ENCODE results near the gene STIMATE.

The STIMATE gene
- 2.4 to 2.8 reads per million in 2 donors for total RNA-seq

GRCh38 chr3:52897130-52898122, at the start of gene STIMATE:
STIMATE (minus strand) TSS chr3:52897548; CDS start chr3:52897450, 98 bp downstream.
- peak; percentile 81 for DNase-seq

- no peak for DNase-seq
These were observed 42.3 kb upstream of the STIMATE start for GRCh38 chr3:52939600-52939999.

DNA sequence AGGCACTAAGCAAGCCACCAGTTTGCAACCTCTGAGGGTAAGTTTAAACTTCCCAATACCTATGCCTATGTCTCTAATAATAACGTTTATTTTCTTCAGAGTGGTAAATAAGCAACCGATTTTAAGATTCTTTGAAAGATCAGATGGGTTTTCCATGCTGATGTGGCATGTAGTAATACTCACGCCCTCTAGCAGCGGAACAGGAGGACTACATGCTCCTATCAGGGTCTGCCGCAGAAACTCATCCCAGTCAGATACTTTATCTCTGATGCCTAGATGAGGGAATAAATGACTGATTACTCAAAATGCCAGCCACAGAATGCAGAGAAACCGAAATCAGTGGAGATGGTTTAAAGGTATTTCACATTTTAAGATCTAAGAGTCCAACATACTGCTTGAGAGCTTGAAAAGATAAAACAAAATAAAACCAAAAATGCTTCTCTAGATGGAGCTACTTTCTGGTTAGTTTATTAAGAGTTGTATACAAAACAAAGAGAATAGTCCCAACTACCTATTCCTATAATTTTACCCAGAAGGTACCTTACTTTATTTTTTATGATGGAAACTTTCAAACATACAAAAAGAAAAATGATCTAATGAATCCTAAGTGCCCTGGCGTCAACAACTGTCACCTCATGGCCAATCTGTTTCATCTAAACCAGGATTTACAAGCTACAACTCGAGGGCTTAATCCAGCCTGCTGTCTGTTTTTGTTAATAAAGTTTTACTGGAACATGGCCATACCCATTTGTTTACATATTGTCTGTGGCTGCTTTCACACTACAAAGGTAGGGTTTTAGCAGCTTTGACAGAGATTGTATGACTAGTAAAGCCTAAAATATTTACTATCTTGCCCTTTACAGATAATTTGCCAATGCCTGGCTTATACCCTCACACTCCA, 37.5 kb upstream of the STIMATE start:
- DNase-seq, result peak; percentile 19

- DNase-seq, result no peak
These were observed 34.5 kb upstream of the STIMATE start for GRCh38 chr3:52931889-52932288.

DNA sequence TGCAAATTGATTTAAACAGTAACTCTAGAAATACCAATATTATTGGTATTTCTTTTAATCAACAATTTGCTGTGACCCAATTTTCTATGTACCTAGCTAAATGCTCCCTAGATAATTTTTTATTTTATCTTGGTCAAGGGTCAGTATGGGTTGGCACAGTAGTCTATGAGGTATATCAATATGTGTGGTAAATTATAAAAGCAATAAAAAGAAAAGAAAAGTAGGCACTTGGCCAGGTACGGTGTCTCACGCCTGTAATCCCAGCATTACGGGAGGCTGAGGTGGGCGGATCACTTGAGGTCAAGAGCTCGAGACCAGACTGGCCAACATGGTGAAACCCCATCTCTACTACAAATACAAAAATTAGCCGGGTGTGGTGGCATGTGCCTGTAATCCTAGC, 34.0 kb upstream of the STIMATE start:
- DNase-seq, result no peak

- DNase-seq, result no peak
These were observed 33.4 kb upstream of the STIMATE start for GRCh38 chr3:52930748-52931147.

DNA sequence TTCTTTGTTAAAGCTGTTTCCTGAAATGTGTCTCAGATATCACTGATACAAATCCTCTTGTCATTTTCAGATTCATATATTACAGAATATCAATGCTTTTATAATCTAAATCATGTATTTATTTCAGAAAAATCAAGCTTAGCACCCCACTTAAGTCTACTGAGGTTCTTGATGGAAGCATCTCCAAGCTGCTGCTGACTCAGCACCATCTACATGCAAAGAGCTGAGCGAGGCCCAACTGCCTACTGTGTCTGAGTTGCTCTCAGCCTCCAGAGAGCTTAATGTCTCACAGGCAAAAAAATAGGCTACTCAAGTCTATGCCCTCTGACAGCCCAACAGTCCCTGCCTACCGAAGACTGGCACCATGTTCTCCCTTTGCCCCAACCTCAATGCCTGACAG, 29.2 kb upstream of the STIMATE start:
- no peak for DNase-seq

GRCh38 chr3:52925405-52926313, 28.3 kb upstream of the STIMATE start:
- DNase-seq, result no peak

GRCh38 chr3:52923963-52924362, 26.6 kb upstream of the STIMATE start:
- DNase-seq, result no peak

GRCh38 chr3:52920841-52921240, 23.5 kb upstream of the STIMATE start:
- no peak for DNase-seq

- no peak for DNase-seq
These were observed 19.7 kb upstream of the STIMATE start for GRCh38 chr3:52917044-52917443.

- DNase-seq, result no peak
These were observed 17.9 kb upstream of the STIMATE start for GRCh38 chr3:52915294-52915693.

- DNase-seq, result no peak
These were observed 15.8 kb upstream of the STIMATE start for GRCh38 chr3:52912885-52913731.

DNA sequence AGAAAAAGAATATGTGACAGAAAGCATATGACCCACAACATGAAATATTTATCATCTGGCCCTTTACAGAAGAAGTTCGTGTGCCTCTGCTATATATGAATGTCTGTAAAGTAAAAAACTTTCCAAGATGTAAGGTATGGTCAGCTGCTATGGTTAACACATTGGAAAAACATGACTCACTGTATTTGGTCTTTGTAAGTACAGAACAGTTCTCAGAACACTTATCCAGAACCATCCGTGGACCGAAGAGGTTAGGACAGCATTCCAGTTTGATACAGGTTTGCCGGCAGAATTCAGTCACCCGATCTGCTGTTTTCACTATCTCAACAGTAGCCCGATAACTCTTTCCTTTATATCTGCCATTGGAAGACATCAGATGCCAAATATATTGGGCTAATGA, 13.5 kb upstream of the STIMATE start:
- no peak for DNase-seq

DNA sequence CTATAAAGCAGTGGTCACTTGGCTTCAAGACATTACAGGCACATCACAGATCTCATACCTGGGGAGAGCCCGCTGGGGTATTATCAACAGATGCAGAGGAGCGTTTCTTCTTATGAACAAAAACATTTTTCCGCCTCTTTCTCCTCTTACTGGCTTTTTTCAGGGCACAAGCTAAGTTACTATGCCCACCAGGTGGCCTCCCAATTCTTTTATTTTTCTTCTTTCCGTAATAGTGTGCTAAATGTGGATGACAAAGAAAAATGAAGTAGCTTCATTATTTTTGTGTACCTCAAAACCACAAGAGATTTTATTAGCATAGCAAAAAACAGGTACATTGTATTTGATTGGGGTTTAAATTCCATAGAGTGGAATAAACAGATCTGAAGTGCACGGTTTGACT, 10.1 kb upstream of the STIMATE start:
- DNase-seq, result no peak

- no peak for DNase-seq
These were observed 7.2 kb upstream of the STIMATE start for GRCh38 chr3:52904552-52904951.

DNA sequence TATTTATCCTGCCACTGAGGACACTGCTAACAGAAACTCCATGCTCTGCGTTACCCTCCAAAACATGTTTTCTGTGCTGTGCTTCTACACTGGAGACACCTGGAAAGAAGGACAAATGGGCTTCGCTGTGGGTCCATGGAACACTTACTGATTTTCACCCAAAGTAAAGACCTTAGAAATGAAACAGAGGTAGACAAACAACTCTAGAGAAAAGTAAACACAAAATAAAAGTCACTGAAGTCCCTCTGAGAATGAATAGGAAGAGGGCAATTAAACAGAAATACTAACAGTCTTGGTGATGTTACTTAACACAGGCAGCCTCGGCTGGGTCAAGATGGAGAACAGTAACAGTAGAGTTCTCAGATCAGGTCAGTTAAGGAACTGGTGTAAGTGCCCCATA, 6.7 kb upstream of the STIMATE start:
- no peak for DNase-seq

GRCh38 chr3:52896613-52897012, 735 bp downstream of the STIMATE start:
- DNase-seq, result no peak

DNA sequence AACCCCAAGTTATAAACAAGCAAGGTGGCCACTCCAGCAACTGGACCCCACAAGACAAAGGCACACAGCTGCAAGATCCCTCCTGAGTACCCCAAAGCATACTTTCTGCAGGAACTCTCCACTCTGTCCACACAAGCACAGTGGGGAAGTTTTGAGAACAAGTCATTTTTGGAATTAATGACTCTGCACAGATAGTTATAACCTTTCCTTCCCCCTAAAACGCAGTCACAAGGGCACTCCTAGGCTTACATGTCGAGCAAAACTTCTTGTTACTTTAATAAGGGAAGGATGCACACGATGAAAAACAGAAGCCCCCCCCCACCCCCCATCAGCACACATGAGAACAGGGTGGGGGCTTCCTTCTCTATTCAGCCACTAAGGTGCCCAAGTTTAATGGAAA, 1.2 kb downstream of the STIMATE start:
- no peak for DNase-seq

DNA sequence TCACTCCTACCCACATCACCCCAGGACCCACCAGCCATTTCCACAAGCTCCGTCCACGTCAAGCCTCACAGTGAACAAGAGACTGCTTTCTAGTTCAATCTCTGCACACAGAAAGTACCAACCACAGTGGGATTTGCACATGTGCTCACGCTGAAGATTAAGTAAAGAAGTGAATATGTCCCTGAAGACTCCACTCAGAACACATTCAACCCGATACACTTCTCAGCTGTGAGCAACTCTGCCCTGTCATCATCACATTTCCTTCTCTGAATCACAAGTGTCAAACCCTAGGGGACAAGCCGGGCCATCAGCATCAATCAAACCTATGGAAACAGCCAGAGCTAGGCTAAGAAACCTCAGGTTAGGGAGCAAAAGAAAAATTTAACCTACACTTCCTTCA, 1.9 kb downstream of the STIMATE start:
- DNase-seq, result no peak

DNA sequence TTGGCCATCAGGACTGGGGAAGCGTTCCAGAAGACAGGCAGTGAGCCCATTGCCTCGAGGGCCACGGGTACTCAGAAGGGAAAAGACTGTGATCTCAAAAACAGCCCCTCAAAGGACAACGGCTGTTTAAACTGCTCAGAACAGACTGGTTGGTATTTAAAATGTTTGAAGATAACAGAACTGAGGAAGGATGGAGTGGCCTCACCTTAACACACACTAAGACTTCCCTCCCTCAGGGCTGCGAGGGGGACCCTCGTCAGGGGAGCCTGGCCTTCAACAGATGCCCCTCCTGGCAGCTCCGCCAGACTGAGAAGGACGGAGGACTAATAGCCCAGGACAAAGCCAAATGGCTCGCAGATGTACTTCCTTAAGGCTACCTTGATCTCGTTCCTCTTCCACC, 2.6 kb downstream of the STIMATE start:
- DNase-seq, result no peak

Measured in T-helper 9 cell (primary cell).